Measurements from ENCODE around the gene KANSL2. TPM values are rescaled to one million over a fixed set of nuclear protein-coding genes. Genes with fewer than 3 reads are reported as not detected.
"Not testable (repeated sequence)": the region's sequence is repeated elsewhere in the genome, so short reads cannot be mapped to it uniquely, and the experiment has no call there.

KANSL2 gene
- total RNA-seq, 2 donors from 2014 or later, result 16.1 to 24.3 TPM

GRCh38 chr12:48640854-48641253, 41.2 kb downstream of the KANSL2 start:
- Histone ChIP-seq H3K4me3 (no peak overlapping the region), H3K36me3 (no peaks in the 10 kb centered on the region), H3K27me3 (no peaks in the 10 kb centered on the region), H3K4me1 (no peaks in the 10 kb centered on the region), H3K9me3 (no peaks in the 10 kb centered on the region), H3K27ac (no peak overlapping the region), H3K9ac (ENCODE audit: low read depth in 2 of 2, low read length in 2 of 2) (no peak overlapping the region)
- no peak for TF ChIP-seq CTCF (IDR thresholded peaks at IDR 0.05)
- intact Hi-C loops (cut with DNase I), result no loop called here
- no peak for DNase-seq

GRCh38 chr12:48640428-48640827, 41.6 kb downstream of the KANSL2 start:
- TF ChIP-seq CTCF (IDR thresholded peaks at IDR 0.05), result no peak
- Histone ChIP-seq H3K27me3 (no peaks in the 10 kb centered on the region), H3K36me3 (no peaks in the 10 kb centered on the region), H3K9ac (ENCODE audit: low read depth in 2 of 2, low read length in 2 of 2) (no peak overlapping the region), H3K4me1 (no peaks in the 10 kb centered on the region), H3K27ac (no peak overlapping the region), H3K9me3 (no peaks in the 10 kb centered on the region), H3K4me3 (no peak overlapping the region)
- intact Hi-C loops (cut with DNase I), result no loop called here
- DNase-seq, result no peak

GRCh38 chr12:48631071-48631470, 51.0 kb downstream of the KANSL2 start:
- no peak overlapping the region for H3K9ac ChIP-seq (ENCODE audit: low read depth in 2 of 2, low read length in 2 of 2)
- intact Hi-C loops (cut with DNase I), result no loop called here
- H3K36me3 ChIP-seq, result no peaks in the 10 kb centered on the region
- no peak for DNase-seq
- no peak overlapping the region for H3K27ac ChIP-seq
- H3K27me3 ChIP-seq, result no peaks in the 10 kb centered on the region
- no peaks in the 10 kb centered on the region for H3K4me1 ChIP-seq
- no peak for TF ChIP-seq CTCF (IDR thresholded peaks at IDR 0.05)
- no peak overlapping the region for H3K4me3 ChIP-seq
- H3K9me3 ChIP-seq, result no peaks in the 10 kb centered on the region

- Histone ChIP-seq H3K4me3 (no peak overlapping the region), H3K36me3 (no peaks in the 10 kb centered on the region), H3K9me3 (no peaks in the 10 kb centered on the region), H3K27me3 (no peaks in the 10 kb centered on the region), H3K9ac (ENCODE audit: low read depth in 2 of 2, low read length in 2 of 2) (no peak overlapping the region), H3K27ac (no peak overlapping the region), H3K4me1 (no peaks in the 10 kb centered on the region)
- no peak for DNase-seq
- TF ChIP-seq CTCF (IDR thresholded peaks at IDR 0.05), result no peak
- intact Hi-C loops (cut with DNase I), result no loop called here
These were observed 51.7 kb downstream of the KANSL2 start for GRCh38 chr12:48630346-48630745.

- DNase-seq, result no peak
- Histone ChIP-seq H3K4me1 (no peaks in the 10 kb centered on the region), H3K9me3 (no peaks in the 10 kb centered on the region), H3K27ac (no peak overlapping the region), H3K4me3 (no peak overlapping the region), H3K27me3 (no peaks in the 10 kb centered on the region), H3K9ac (ENCODE audit: low read depth in 2 of 2, low read length in 2 of 2) (no peak overlapping the region), H3K36me3 (no peaks in the 10 kb centered on the region)
- intact Hi-C loops (cut with DNase I), result no loop called here
- no peak for TF ChIP-seq CTCF (IDR thresholded peaks at IDR 0.05)
These were observed 52.5 kb downstream of the KANSL2 start for GRCh38 chr12:48629541-48629940.

- Histone ChIP-seq H3K9ac (ENCODE audit: low read depth in 2 of 2, low read length in 2 of 2) (no peak overlapping the region), H3K27me3 (no peaks in the 10 kb centered on the region), H3K36me3 (no peaks in the 10 kb centered on the region), H3K27ac (no peak overlapping the region), H3K9me3 (no peaks in the 10 kb centered on the region), H3K4me3 (no peak overlapping the region), H3K4me1 (no peaks in the 10 kb centered on the region)
- DNase-seq, result no peak
- intact Hi-C loops (cut with DNase I), result no loop called here
- TF ChIP-seq CTCF (IDR thresholded peaks at IDR 0.05), result no peak
These were observed 54.5 kb downstream of the KANSL2 start for GRCh38 chr12:48627556-48627955.

GRCh38 chr12:48622997-48623396, 59.0 kb downstream of the KANSL2 start:
- intact Hi-C loops (cut with DNase I); H3K9ac ChIP-seq (ENCODE audit: low read depth in 2 of 2, low read length in 2 of 2); H3K4me3 ChIP-seq; H3K4me1 ChIP-seq; H3K27ac ChIP-seq; DNase-seq; H3K27me3 ChIP-seq; H3K9me3 ChIP-seq; H3K36me3 ChIP-seq: not testable (repeated sequence)
